Left hindlimb (tissue), 1 donor: ENCODE measurements around the gene RASGEF1B.
"Not testable (repeated sequence)": the region's sequence is repeated elsewhere in the genome, so short reads cannot be mapped to it uniquely, and the experiment has no call there.

Experiments used
- DNase-seq: peaks from one replicate; pipeline ENCODE4 v3.0.0-alpha.2; 2018

RASGEF1B gene

DNA sequence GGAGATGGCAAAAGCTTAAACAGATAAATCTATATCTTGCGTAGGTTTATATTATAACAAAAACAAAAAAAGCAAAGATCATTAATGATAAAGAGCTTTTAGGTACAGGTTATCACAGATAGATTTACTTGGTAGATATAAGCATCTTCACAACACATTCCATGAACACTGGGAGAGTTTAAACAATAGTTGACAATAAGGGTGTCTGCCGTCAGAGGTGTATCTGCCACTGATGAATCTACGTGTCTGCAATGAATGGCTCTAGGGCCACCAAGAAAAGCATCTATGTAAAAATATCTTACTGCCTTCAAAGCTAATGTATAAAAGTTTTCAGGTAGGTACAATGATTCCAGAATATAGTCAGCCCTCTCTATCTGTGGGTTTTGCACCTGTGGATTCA lies 43.7 kb downstream of the RASGEF1B start:
- no peak for DNase-seq

- DNase-seq, result no peak
Measured at GRCh38 chr4:81427344-81427821, 44.3 kb downstream of the RASGEF1B start.

- DNase-seq, result no peak
Measured at GRCh38 chr4:81426770-81427289, 44.9 kb downstream of the RASGEF1B start.

- DNase-seq, result no peak
Measured at GRCh38 chr4:81424816-81425755, 46.6 kb downstream of the RASGEF1B start.

DNA sequence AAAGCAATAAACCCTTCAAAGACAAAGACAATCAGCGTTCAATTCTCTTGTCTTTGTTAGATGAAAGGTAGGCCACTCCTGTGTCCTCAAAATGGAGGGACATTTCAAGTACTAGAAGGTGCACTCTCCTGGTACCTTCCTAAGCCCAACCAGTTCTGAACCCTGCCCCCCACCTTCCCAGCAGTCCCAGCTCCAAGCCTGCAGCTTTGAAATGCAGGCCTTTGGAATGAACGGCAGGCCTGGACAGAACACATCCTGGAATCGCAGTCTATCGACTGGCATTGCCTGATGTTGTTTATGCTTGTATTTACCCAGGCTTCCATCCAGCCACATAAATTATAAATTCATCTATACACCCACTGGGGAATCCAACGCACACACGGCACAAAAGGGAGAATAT lies 47.4 kb downstream of the RASGEF1B start:
- no peak for DNase-seq

GRCh38 chr4:81422595-81422994 lies 49.1 kb downstream of the RASGEF1B start:
- no peak for DNase-seq

DNA sequence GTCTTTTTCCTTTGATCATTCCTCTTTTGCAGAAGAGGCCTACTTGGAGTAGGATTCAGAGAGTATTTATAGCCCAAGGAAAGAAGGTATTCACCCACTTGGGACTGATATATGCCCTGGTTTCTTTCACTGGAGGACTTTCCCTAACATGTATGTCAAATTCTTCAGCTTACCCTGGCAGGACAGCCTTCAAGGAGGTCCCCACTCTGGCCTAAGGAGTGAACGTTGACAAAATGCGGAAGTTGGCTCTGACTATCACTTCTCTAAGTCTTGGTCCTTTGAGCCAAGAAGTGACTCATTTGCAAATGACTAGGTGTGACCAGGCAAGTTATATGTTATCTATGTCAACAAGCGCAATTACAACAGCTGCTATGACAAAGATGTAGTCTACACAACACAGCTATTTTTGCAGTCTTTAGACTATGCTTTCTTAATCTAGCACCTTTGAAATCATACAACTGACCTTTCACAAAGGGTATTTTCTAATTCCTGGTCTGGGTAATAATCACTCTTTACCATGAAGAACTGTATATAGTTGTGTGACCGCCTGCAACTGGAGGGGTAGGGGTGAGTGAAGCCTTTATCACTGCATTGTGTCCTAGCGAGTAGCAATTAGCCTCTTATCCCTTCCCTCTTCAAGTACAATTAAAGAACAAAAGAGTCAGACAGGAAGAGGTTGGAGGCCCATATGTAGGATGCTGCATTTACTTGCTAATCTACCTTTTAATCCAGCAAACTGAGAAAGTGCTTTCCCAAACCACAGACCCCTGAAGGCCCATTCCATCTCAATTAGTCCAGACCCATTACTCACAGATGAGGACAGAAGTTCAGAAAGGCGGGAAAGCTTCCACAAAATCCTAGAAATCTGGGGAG lies 50.1 kb downstream of the RASGEF1B start:
- DNase-seq, result no peak

GRCh38 chr4:81418572-81418971 lies 53.1 kb downstream of the RASGEF1B start:
- no peak for DNase-seq

DNA sequence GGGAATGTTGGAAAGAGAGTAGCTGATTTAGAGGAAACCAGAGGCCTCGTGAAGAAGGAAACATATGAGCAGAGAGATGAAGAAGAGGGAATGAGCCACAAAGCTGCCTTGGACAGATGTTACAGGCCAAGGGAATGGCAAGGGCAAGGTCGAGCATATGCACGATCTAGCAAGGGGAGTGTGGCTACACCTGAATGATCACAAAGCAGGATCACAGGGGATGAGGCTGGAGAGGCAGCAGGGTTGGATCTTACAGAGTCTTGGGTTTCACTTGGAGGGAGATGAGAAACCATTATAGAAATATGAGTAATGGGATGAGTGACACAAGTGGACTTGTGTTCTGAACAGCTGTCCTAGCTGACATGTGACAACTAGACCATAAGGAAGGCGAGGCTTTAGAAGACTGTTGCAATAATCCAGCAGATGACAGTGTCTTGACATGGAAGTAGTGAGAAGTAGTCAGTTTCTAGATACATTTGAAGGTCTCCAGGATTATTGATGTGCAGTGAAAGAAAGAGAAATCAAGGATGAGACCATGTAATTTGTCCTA lies 58.7 kb downstream of the RASGEF1B start:
- DNase-seq, result no peak

DNA sequence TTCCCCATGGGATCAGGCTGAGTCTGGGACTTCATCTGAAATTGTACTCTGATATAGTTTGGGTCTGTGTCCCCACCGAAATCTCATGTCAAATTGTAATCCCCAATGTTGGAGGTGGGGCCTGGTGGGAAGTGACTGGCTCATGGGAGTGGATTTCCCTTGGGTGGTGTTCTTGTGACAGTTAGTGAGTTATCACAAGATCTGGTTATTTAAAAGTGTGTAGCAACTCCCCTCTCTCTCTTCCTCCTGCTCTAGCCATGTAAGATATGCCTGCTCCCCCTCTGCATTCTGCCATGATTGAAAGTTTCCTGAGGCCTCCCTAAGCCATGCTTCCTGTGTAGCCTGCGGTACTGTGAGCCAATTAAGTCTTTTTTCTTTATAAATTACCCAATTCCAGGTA lies 61.0 kb downstream of the RASGEF1B start:
- no peak for DNase-seq

DNA sequence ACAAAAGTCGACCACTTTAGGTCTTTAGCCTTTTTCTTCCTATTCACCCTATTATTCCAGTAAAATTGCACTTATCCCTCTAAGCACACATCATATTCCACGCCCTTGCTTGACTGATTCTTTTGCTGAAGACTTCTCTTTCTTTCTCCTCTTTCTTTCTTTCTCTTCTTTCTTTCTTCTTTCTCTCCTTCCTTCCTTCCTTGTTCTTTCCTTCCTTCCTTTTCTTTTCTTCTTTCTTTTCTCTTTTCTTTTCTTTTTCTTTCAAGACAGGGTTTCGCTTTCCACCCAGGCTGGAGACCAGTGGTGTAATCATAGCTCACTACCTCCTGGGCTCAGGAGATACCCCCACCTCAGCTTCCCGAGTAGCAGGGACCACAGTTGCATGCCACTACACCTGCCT lies 61.9 kb downstream of the RASGEF1B start:
- no peak for DNase-seq

- DNase-seq, result no peak
Measured at GRCh38 chr4:81408341-81408740, 63.4 kb downstream of the RASGEF1B start.

DNA sequence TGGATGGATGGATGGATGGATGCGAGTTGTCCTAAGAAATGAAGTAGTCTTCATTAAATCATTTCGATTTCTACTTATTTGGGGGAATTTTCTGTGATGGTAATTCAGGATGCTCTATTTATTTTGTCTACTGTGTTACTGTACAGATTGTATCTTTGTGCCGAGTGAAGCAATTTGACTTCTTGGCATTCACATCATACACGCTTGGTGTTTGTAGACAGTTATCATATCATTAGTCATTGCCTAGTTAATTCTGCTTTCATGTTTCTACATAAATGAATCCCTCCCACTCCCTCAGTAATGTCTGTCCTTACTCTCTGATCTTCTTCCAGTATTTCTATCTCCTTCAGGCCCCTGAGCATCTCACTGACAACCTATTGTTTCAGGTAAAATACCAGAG lies 64.0 kb downstream of the RASGEF1B start:
- DNase-seq, result no peak

- DNase-seq, result not testable (repeated sequence)
Measured at GRCh38 chr4:81406481-81406880, 65.2 kb downstream of the RASGEF1B start.

DNA sequence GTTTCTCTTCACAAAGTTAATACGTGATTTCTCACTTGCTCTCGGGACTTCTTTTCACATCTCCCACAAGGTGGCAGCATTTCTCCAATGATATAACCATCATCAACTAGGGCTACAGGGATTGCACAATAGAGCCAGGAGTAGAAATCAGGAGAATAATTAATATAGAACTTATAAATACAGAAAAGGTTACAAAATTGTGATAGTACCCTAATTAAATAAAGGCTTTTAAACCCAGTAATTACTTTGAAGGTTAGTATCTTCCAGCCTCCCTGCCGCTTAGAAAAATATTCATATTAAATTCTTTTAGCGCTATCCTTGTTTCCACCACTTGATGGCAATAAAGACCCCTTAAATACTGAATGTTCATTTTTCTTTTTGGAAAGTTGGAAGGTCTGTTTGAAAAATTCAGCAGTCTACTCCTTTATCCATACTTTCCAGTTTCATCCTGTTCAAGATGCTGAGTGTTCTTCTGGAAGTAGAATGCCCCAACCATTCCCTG lies 65.8 kb downstream of the RASGEF1B start:
- no peak for DNase-seq

- DNase-seq, result no peak
Measured at GRCh38 chr4:81404741-81405140, 67.0 kb downstream of the RASGEF1B start.

GRCh38 chr4:81404294-81404693 lies 67.4 kb downstream of the RASGEF1B start:
- no peak for DNase-seq

GRCh38 chr4:81399306-81400086 lies 72.2 kb downstream of the RASGEF1B start:
- DNase-seq, result no peak

DNA sequence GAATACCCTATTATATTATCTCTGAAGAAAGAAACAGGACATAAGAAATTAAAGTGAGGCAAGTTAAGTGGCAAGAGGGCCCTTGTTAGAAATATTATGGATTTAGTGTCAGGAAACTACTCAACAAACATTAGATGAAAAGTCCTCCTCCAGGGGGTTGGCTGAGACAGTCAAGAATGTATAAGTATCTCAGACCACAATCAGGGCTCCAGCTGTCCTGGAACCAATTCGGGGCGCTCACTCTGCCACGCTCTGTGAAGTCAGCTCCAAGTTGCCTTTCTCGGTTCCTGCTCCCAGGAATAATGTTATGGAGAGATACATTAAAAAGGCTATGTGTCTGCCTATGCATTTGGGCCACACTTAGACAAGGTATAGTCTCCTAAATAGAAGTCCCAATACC lies 73.3 kb downstream of the RASGEF1B start:
- DNase-seq, result no peak

- no peak for DNase-seq
Measured at GRCh38 chr4:81397635-81398034, 74.1 kb downstream of the RASGEF1B start.

GRCh38 chr4:81395239-81395638 lies 76.5 kb downstream of the RASGEF1B start:
- no peak for DNase-seq

DNA sequence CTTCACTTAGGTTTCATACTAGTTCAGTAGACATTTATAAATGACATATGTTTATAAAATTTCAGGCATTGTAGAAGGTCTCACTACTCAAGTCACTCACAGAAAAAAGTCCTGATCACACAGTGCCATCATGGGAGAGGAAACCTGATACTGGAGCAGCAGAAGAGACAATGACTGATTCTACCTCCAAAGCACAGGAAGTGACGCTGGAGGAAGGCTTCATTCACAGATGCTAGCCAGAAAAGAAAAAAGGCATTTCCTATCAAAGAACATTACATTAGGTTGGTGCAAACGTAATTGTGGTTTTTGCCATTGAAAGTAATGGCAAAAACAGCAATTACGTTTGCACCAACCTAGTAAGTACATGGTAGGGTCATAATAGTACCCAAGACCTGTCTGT lies 79.5 kb downstream of the RASGEF1B start:
- no peak for DNase-seq
